Measurements from ENCODE around the gene CAGE1.

DNA sequence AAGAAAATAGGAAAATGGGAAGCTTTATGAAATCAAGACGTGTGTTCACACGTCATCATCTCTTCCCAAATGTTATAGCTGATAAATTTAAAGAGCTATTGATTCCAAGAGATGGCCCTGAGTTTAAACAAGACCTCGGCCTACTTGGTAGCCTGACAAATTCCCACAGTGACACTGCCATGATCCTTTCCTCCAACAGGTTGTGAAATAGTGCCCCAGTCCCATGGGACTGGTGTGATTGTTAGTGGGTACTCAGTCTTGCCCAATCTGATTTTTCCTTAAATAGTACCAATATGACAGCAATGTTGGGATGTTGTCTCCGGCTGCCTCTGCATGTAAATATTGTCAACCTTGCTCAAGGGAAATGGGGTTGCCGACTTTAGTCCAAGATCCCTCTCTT, 34.5 kb upstream of the CAGE1 start:
- TF ChIP-seq, protein P1, sequence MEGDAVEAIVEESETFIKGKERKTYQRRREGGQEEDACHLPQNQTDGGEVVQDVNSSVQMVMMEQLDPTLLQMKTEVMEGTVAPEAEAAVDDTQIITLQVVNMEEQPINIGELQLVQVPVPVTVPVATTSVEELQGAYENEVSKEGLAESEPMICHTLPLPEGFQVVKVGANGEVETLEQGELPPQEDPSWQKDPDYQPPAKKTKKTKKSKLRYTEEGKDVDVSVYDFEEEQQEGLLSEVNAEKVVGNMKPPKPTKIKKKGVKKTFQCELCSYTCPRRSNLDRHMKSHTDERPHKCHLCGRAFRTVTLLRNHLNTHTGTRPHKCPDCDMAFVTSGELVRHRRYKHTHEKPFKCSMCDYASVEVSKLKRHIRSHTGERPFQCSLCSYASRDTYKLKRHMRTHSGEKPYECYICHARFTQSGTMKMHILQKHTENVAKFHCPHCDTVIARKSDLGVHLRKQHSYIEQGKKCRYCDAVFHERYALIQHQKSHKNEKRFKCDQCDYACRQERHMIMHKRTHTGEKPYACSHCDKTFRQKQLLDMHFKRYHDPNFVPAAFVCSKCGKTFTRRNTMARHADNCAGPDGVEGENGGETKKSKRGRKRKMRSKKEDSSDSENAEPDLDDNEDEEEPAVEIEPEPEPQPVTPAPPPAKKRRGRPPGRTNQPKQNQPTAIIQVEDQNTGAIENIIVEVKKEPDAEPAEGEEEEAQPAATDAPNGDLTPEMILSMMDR (IDR thresholded peaks at IDR 0.05; ENCODE audit: low read depth, low read length, poor library complexity, severe bottlenecking): no peak
- TF ChIP-seq EZH2phosphoT487 (IDR thresholded peaks at IDR 0.05; ENCODE audit: borderline replicate concordance, low read length): no peak
